CD4-positive, alpha-beta T cell treated with Interleukin-10 for 1 hour (primary cell): ENCODE results near the gene AHNAK2.

Experiments used
- DNase-seq: peaks from one replicate; pipeline ENCODE4 v3.0.0-alpha.2; 2020

AHNAK2 gene

DNA sequence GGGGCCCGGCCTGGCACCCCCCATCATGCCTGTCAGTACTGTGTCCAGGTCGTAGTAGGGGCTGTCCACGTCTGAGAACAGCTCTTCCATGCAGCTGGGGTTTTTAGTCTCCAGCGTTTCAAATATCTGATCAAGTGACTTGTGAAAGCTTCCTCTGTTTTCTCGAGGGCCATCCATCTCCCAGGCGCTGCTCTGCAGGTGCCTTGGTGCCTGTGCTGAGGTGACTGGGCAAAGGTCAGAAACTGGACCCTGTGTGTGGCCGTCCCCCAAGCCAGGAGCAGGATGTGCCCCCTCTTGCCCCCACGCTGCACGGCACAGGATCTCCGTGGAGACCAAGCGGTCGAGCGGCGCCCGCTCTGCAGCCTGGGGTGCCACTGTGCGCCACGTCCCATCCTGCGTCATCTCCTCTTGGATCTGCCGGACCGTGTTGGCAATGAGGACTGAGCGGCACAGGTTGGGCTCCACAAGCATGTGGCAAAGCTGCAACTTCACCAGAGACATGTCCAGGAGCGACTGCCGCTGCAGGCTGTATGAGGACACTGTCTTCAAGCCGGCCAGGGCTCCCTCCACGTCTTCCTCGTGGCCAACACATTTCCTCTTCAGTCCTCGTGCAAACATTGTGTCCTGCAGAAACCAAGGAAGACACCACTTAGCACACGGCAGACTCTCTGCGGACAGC, 33.3 kb upstream of the AHNAK2 start:
- no peak for DNase-seq

DNA sequence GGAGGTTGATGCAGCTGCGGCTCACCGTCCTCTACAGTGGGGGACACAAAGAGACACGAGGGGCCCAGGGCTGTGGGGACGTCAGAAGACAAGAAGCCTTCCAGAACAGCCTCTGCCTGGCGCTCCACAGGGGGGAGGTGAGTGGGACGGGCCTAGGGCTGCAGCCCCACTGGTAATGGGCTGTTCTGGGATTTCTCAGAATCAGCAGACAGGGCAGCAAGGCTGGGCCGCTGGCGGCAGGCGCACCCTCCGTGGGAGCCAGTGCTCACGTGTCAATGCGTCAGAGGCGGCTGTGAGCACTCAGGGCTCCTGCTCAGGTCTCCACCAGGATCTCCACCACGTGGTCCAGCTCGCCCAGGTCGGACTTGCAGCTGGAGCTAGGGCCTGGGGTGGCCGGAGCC, 32.7 kb upstream of the AHNAK2 start:
- DNase-seq, result no peak

DNA sequence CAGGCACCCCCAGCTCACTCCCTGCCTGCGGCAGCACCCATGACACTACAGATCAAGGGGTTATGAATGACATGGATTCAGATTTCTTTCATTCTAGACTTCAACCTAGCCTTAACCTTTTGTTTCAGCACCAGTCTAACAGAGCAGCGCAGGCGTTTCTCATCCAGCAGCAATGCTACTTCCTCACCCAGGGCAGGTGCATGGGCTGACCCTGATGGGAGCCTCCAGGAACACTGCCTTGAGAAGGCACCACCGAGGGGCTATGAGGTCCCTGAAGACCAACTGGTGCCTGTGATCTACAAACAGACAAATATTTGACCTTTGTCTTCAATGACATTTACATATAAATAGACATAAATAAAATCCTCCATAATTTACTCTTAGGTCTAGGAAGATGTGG, 31.9 kb upstream of the AHNAK2 start:
- no peak for DNase-seq

DNA sequence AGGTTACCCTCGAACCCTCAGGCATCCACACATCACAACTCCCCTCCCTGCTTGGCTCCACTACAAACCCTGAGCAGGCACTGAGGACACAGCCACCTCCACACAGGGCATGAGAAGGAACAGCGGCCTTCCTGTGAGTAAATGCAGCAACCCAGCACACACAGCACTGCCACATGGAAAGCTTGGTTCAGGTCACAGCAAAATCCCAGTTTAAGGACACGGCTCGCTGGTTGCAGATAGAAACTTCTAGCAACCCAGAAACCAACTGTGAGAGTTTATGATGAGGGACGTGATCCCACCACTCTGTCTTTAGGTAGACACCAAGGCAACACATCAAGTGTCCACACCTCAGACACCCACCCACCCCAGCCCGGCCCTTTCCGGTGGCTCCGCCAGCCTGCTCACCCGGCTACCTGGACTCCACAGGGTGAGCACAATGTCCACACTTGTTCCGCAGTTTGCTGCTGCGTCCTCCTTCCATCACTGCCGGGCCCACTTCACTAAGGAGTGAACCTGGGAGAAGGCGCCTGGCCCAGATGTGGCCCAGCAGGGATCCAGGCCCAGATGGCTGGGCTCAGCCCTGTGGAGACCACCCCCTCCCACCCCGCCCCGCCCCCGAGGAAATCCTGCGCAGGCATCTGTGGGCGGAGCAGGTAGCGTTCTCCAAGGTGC, 29.6 kb upstream of the AHNAK2 start:
- no peak for DNase-seq

DNA sequence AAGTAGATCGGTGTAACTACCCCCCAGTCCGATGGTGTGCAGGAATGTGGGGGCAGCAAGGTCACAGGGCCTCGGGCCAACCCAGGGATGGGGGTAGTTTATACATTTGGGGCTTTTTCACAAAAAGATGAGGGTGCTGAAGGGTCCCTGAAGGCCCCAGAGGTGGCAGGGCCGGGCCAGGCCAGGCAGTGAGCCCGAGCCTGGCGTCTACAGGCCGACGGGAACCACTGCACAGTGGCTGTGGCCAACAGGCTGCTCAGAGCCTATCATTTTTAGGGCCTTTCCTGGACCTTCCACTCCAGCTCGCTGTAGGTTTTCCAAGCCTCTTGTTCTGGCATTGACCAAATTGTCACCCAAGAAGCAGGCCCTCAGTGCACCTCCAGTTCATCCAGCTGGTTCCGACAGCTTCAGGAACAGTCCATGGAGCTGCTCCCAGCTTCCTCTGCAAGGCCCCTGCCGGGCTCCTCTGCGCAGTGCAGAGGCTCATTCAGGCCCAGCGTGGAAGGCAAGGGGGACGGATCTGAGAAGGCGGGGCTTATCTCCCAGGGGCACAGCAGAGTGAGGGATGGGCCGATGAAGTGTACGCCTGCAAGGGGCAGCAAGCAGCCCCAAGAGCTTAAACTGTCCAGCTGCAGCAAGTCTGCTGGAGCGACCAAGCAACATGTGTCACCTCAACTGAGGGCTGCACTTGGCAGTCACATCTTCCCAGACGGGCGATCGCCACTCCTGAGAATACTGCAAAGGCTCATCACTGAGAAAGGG, 28.8 kb upstream of the AHNAK2 start:
- DNase-seq, result no peak

DNA sequence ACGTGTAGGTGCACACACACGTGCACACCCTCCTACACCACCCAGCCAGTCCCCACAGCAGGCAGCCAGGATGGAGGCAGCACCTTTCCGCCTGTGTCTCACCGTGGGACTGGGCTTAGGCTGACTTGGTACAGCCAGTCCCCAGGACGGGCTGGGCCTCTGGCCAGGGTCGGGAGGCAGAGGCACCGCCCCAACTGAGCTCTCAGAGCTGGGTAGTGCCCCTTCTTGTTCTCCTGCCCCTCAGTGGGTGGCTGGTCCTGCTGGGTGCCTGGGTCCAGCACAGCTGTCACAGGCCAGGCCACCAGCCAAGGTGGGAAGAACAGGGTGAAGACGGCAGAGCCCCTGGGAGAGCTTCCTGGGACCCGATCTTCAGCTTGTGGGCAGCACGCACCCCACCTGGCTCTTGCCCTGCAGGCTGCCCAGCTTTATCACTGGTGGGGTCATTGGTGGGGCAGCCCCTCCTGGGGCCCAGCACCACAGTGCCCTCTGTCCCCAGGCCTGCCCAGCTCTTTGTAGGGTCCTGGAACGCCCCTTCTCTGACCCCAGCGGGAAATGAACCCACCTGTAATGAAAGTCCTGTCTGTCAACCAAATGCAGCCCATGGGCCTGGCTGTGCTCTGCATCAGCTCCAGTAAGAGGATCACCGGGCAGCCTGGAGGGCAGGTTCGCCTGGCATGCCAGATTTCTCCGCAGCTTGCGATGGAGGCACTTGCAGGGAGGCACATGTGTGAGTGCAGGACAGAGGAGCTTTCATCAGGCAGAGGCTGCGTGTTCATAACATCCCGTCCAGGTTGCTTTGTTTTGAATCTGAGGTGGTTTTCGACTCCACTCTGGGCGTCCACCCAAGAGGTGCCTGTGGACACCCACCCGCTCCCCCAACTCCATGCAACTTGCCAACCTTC, 28.0 kb upstream of the AHNAK2 start:
- DNase-seq, result no peak

DNA sequence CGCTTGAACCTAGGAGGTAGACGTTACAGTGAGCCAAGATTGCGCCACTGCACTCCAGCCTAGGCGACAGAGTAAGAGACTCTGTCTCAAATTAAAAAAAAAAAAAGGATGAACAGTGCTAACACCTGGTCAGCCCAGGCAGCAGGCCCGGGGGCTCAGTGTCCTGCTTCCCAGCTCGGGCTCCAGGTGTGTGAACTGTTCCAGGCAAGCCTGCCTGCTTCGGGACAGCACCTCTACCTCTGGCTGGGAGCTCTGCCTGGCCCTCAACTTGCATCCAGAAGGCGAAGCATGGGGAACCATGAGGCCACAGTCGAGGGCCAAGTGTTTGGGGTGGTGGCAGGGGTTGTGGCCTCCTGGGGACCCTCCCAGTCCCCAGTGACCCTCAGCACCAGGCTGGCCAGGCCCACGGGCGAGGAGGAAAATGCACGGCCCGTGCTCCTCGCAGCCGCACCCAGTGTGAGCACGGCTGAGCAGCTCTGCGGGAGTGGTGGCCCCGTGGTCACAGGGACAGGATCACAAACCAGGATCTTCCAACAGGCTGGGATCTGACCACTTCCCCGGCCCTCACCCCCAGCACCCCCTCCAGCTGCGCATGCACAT, 27.3 kb upstream of the AHNAK2 start:
- no peak for DNase-seq

DNA sequence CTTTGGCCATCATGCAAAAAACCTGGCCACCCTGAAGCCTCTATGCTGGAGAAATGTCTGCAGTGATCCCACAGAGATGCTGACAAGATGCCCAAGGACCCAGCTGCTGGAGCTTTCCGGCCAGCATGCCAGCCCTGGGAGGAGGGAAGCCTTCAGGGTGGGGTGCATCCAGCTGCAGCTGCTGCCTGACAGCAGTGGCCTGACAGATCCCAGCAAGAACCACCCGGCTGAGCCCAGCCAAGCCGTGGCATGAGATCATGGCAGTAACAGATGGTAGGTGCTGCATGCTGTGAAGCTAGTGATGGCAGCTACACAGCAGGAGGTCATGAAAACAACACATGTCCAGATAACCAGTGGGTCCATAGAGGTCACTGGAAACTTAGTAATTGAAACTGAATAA, 21.2 kb upstream of the AHNAK2 start:
- no peak for DNase-seq

DNA sequence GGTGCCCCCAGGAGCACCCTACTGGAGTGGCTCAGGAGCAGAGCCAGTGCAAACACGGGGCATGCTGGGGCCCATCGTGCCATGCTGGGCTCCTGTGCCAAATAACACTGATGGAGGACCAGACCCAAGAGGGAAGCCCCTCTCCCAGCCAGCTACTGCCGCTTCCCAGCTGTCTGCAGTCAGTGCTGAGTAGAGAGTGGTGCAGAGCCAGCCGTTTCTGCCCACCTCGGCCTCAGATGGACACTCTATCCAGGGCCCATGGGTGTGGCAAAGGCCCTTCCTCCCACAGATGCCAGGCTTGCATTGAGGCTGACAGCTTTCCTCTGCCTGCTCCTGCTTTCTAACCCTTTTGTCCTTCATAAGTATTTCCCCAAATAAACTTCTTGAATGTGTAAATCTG, 20.6 kb upstream of the AHNAK2 start:
- DNase-seq, result no peak

DNA sequence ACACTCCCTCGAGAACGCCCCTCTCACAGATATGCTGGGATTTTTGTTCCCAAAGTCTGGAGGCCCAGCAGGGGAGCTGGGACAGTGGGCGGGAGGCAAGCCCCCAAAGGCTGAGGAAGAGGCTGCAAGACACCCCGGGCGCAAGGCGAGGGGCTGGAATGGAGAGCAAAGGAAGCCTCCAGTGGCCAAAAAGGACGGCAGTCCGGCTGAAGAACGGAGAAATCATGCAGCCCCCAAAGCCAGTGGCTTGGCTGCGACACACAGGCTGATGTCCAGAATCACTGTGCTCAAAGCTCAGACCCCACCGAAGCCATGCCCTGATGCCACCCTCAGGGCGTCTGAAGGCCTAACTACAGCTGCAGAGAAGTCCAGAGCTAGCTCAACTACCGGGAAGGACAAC, 18.3 kb upstream of the AHNAK2 start:
- no peak for DNase-seq

DNA sequence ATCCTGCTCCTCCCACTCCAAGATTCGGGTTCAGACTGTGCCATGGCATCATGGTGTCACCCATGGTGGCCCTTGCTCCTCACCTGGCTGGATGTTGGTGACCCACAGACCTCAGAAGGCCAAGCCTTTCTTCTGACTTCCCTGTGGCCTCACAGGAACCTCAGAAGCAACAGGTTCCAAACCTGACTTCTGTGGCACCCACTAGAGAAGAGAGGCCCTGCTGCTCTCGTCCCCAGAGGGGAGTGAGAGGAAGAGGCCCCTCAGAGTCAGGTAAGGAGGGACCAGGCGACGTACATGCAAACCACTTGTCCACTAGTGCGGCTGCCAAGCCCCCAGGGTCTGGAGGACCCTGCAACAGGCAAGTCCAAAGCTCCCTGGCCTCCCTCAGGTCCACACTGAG, 17.9 kb upstream of the AHNAK2 start:
- DNase-seq, result no peak

DNA sequence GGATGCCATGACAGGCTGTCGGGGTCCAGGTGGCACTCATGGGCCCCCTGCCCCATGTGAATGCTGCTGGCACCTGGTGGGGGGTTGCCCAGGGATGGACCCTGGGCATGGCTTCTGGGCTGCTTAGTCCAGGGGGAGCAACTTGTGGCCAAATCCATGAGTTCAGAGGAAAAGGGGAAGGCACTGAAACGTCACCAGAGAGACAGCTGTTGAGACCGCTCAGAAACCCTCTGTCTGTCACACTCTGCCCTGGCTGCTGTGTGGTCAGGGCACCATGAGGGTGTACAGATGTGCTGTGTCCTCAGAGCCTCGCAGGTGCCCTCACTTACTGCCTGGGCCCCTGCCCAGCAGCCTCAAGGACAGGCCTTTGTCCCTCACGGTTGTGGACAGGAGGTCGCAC, 16.8 kb upstream of the AHNAK2 start:
- DNase-seq, result no peak

DNA sequence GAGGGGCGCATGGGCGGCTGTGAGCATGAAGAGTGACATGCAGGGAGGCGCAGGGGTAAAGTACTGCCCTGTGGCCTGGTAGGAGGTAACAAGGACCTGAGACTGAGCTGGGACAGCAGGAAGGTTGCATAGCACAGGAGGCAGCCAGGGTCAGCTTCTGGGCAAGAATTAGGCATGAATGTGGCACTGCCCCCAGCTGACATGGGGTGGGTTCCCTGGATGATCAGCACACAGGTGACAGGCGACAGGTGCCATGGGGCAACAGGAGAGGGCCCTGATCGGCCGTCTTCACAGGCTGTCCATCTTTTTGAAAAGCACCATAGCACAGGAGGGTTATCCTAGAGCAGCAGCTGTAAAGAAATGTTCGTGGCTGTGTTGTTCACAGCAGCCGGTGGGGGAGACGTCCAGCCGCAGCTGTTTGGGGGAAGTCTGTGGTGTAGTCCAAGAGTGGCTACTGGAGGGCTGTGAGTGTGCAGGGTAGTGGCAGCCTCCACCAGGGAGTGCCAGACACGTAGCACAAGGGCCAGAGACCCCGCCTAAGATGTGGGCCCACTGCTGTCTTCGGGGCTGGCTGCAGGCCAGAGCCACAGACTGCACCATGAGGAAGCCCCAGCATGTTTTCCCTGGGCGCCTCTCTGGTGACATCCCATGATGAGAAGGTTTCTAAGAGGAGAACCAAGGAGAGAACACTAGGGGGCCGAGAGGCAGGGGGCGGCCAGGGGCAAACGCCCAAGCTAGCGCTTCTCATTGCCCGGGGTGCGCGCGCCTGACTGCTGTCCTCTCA, 15.8 kb upstream of the AHNAK2 start:
- no peak for DNase-seq

DNA sequence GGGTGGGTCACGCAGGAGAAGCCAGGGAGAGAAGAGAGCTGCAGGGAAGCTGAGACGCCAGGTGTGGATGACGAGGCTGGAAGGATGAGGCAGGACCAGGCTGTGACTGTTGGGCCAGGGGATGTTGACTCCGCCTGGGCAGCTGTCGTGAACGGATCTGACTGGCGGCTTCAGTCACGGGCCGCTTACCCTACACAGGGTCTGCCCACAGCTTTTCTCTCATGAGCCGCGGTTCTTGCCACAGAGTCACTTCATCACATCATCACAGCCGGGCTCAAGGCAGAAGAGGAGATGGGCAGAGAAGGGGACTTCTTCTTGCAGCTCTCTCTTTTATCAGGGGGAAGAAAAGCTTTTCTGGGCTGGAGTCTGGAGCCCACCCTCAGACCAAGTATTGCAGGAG, 15.1 kb upstream of the AHNAK2 start:
- DNase-seq, result no peak

DNA sequence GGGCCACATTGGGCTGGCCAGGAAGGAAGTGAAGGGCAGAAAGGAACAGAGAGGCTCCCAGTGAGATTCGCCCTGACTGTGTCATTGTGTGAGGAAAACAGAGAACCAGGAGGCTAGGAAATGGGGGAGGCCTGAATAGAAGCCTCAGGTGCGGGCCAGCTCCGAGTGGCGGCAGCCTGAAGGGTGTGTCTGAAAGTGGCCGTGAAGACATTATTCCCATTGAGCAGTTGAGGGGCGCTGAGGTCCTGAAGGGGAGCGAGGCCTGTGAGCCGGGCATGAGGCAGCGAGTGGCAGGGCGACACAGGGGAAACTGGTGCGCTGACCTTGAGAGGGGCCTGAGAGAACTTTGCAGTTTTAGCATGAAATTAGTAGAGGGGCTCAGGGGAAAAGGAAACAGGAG, 14.3 kb upstream of the AHNAK2 start:
- no peak for DNase-seq

DNA sequence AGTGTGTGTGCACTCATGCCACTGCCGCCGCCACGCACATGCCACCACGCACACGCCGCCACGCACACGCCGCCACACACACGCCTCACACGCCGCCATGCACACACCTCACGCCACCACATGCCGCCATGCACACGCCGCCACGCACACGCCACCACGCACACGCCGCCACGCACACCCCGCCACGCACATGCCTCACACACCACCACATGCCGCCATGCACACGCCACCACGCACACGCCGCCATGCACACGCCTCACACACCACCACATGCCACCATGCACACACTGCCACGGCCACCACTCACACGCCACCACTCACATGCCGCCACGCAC, 13.7 kb upstream of the AHNAK2 start:
- DNase-seq, result no peak

DNA sequence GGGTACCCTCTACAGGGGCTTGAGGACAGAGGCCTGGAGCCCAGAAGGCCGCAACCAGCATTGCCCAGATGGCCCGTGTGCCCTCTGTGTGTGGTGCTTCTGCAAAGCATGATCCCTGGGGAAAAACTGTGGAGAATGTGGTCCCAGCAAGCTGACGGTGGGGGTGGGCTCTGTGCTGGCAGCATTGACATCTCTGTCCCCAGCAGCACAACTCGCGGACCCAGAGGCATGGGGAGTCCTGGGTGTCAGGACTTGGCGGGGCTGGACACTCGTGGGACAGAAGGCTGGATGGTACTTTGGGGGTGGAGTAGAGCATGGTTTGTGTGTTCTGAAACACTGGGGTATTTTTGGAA, 11.8 kb upstream of the AHNAK2 start:
- no peak for DNase-seq

DNA sequence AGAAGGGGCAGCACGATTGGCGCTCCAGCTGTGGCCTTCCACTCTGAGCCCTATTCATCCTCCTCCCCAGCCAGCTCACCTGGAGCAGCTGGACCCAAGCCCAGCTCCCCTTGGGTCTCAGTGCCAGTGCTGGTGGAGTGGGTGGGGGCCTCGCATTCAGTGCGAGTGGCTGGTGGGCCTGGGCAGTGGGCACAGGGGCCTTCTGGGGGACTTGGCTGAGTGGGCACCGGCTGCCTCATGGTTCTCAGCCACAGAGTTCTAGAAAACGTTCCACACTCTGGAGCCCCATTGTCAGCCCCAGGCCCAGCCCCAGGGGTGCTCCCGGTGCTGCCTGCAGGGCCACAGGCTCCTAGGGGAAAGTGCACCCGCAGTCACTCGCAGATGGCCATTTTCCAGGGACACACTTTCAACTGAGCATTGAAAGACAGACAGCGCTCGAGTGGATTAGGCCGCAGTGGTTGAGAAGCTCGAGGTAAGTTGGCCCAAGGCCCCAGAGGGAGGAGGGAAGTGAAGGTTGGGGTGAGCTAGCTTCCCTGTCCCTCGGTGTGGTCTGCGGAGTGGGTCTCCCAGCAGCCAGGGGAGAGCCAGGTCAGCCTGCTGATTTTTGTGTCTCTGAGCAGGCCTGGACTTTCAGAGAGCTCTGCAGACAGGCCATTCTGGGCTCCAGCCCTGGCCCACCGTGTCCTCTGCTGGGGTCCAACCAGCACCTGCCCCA, 11.2 kb upstream of the AHNAK2 start:
- DNase-seq, result no peak

DNA sequence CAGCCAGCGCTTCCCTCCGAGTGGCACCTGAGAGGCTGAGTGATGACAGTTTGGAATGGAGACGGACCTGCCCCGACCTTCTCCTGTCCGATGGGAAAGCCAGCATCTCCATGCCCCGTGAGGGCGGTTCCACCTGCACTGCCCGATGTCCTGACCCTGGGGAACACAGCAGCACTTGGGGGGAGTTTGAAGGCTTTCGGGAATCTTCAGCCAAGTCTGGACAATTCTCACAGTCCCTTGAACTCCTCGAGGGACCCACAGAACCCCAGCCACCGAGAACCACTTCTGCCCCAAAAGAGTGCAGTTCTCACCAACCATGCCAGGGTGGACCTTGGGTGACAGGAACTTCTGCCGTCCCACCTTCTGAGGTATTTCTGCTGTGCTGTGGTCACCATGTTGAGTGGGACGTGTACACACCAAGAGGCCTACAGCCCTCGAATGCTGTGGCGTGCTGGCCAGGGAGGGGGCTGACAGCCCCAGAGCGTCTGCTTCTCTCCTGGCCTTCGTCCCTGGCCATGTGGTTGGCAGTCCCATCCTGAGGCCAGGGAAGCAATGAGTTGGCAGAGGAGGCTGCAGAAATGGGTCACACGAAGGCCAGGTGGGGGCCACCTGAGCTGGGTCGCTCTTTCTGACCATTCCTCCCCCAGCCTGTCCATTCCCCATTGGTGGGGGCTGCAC, 8.5 kb upstream of the AHNAK2 start:
- no peak for DNase-seq

DNA sequence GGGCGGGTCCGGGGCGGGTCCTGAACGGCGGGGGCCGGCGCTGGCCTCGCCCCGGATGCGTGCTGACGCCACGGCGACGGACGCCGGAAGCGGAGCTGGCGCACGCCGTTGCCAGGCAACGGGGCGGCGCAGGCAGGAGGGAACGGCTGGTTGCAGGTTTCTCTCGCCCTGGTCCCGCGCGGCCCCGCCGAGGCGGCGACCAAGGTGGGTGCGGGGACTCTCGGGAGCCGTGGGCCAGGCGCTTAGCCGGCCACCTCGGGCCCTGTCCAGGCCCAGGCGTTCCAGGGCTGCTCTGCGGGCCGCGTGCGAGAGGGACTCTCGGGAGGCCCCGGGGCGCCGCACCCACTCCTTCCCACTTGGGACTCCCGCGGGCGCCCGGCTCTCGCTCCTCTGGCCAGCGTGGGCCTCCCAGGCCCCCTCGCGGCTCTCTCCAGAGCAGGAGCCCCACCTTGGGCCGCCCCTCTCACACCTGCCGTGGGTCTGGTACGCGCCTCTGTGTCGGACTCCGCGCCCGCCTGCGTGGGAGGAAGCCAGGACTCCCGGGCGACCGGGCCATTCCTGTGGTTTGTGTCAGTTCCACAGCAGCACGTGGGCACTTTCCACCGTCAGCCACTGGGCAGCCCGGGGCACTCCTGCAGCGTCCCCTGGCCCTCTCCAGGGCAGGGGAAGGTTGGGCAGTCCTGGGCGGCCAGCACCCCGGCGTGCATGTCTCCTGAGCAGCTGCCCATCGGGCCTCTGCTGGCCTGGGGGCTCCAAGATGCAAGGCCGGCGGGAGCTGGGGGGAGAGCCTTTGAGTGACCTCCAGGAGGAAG, 7.7 kb upstream of the AHNAK2 start, which contains the start of gene CLBA1:
Gene CLBA1, plus strand, starts transcription at position 114 of the 812 bp plus-strand sequence. Its CDS starts 644 bp downstream, at position 758.
- peak; percentile 88 for DNase-seq
